ENCODE results near the gene GATB. TPM values are rescaled to one million over a fixed set of nuclear protein-coding genes. Genes with fewer than 3 reads are reported as not detected.

The GATB gene
- total and polyA plus RNA-seq, 5 donors from 2014 or later, result 7.9 to 13.3 (median 11.7) TPM

DNA sequence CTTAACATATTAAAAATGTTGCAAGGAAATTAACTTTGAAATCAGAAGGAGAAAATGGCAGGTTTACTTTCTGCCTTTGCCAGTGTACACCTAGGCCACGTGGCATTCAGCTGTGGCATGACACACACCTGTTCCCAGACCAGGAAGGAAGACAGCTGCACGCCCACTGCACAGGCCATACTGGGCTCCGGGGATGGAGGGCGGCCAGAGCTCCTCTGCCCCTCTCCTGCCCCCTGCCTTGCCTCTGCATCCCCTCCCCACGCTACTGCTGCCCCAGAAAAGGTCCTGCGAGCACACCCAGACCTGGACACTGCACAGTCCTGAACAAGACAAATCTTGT is 68.4 kb downstream of the GATB start:
- Mint-ChIP-seq H3K9me3 (peaks cover 0 to 2% (median 0%) of the 10 kb centered on the region in 7 donors), H3K36me3 (peaks cover 20% of the 10 kb centered on the region)

DNA sequence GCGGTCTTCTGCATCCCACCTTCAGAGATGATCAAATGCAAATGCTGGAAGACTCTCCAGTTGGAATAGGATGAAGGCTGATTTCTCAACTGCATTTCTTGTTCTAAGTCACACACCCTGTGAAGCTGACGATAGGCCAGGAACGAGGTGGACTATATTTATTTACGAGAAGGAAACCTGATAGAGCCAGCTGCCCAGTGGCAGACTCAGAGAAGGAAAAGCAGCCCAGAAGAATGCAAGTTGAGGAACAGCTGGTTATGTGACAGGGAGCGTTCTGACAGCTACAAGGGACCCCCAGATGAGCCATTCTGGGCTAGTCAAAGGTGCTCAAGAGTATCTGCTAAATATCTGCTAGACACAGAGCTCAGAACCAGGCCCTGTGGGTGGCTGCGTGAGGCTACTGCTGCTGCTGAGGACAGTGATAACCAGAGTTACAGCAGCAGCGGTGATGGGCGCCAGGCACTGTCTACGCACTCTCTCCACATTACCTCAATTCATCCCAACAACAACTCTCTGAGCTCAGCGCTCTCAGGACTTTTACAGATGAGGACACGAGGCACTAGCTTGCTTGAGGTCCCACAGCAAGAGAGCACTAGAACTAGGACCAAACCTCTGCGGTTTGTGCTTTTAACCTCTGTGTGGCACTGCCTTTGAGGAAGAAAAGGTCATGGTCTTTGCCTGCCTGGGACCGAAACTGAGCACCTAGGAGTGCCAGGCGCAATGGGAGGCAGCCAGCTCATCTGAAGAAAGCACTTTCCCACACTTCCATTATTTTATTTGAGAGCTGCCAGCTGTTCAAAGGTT is 69.0 kb downstream of the GATB start:
- no peaks in the 10 kb centered on the region for H3K27me3 ChIP-seq (ENCODE audit: control insufficient read depth, insufficient read depth, low read length)
- no peak overlapping the region for H3K4me3 Mint-ChIP-seq
- H3K36me3 ChIP-seq (ENCODE audit: control insufficient read depth, insufficient read depth, low read length), result peaks cover 4% of the 10 kb centered on the region
- ATAC-seq (ENCODE audit: low read depth in 2 of 2), result no peak
- DNase-seq, result no peak
- H3K36me3 Mint-ChIP-seq, result peaks cover 16% of the 10 kb centered on the region
- no peaks in the 10 kb centered on the region for H3K9me3 ChIP-seq (ENCODE audit: control insufficient read depth in 2 of 2, low read length in 2 of 2)
- H3K4me3 ChIP-seq (ENCODE audit: low read depth, low read length), result no peak overlapping the region
- H3K27ac Mint-ChIP-seq, result no peak overlapping the region
- H3K4me1 Mint-ChIP-seq, result no peaks in the 10 kb centered on the region
- H3K9me3 Mint-ChIP-seq, result peaks cover 0 to 2% (median 0%) of the 10 kb centered on the region in 7 donors
- H3K27ac ChIP-seq (ENCODE audit: insufficient read depth, low read length, poor library complexity, severe bottlenecking), result no peak overlapping the region
- no peaks in the 10 kb centered on the region for H3K27me3 Mint-ChIP-seq
- H3K4me1 ChIP-seq (ENCODE audit: control insufficient read depth, insufficient read depth, low read length, poor library complexity, severe bottlenecking), result no peaks in the 10 kb centered on the region

More for the DNA sequence above, 68.4 kb downstream of the GATB start:
- Histone ChIP-seq H3K9me3 (ENCODE audit: control insufficient read depth in 2 of 2, low read length in 2 of 2) (no peaks in the 10 kb centered on the region), H3K27me3 (ENCODE audit: control insufficient read depth, insufficient read depth, low read length) (no peaks in the 10 kb centered on the region), H3K4me3 (ENCODE audit: low read depth, low read length) (no peak overlapping the region), H3K36me3 (ENCODE audit: control insufficient read depth, insufficient read depth, low read length) (peaks cover 4% of the 10 kb centered on the region), H3K4me1 (ENCODE audit: control insufficient read depth, insufficient read depth, low read length, poor library complexity, severe bottlenecking) (no peaks in the 10 kb centered on the region), H3K27ac (ENCODE audit: insufficient read depth, low read length, poor library complexity, severe bottlenecking) (no peak overlapping the region)
- no peaks in the 10 kb centered on the region for H3K4me1 Mint-ChIP-seq
- no peak for DNase-seq
- H3K27ac Mint-ChIP-seq, result no peak overlapping the region
- no peak overlapping the region for H3K4me3 Mint-ChIP-seq
- H3K27me3 Mint-ChIP-seq, result no peaks in the 10 kb centered on the region
- ATAC-seq (ENCODE audit: low read depth in 2 of 2), result no peak

DNA sequence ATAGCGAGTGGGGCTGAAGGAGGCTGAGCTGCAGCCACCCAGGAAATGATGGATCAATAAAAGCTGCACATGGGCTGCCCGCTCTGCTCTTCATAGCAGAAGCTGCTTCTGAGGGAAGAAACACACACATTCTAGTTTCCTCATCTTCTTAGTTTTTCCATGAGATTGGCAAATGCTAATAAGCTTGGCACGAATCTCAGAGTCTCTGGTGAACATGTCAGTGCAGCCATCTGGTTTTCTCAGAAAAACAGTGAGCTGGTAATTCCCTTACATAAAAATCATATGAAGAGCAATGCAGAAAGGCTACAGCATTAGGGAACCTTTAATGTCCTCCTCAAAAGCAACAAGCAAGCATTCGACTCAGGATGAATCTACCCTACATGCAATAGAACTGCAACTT is 69.9 kb downstream of the GATB start:
- Mint-ChIP-seq H3K4me3 (no peak overlapping the region), H3K27me3 (no peaks in the 10 kb centered on the region), H3K36me3 (peaks cover 11% of the 10 kb centered on the region), H3K27ac (no peak overlapping the region), H3K9me3 (no peaks in the 10 kb centered on the region), H3K4me1 (no peaks in the 10 kb centered on the region)
- no peak overlapping the region for H3K4me3 ChIP-seq (ENCODE audit: low read depth, low read length)
- DNase-seq (no peak), ATAC-seq (ENCODE audit: low read depth in 2 of 2) (no peak)
- no peaks in the 10 kb centered on the region for H3K9me3 ChIP-seq (ENCODE audit: control insufficient read depth in 2 of 2, low read length in 2 of 2)
- peaks cover 4% of the 10 kb centered on the region for H3K36me3 ChIP-seq (ENCODE audit: control insufficient read depth, insufficient read depth, low read length)
- H3K27me3 ChIP-seq (ENCODE audit: control insufficient read depth, insufficient read depth, low read length), result no peaks in the 10 kb centered on the region
- no peaks in the 10 kb centered on the region for H3K4me1 ChIP-seq (ENCODE audit: control insufficient read depth, insufficient read depth, low read length, poor library complexity, severe bottlenecking)
- H3K27ac ChIP-seq (ENCODE audit: insufficient read depth, low read length, poor library complexity, severe bottlenecking), result no peak overlapping the region

DNA sequence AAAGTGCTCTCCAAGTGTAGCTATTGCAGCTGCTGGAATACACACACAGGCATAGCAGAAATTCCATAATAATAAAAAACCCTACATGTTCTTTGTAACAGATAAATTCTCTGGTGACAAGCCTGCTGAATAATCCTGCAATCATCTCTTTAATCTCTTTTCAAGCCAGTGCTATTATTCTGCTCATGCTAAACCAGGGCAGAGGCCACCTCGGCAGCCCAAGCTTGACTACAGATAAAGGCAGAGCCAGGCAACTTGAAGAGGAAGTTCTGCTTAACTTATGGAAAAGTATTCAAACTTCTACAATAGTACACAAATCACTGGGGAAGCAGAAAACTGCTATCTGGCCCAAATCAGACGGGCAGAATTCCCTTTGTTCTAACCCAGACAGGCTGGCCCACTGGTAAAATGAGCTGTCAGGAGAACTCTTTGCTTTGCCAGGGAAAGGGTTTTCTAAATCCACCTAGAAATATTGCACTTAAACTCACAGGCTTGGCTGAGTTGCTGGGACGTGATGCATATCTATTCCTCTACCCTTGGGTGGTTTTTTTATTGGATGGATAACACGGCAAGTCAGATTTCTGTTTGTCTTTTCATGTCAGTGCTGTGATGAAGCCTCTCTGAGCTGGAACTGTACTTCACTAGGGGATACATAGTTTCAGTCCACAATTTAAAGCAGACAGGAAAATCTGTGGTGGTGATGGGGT is 70.5 kb downstream of the GATB start:
- H3K9me3 Mint-ChIP-seq, result no peaks in the 10 kb centered on the region
- ATAC-seq (ENCODE audit: low read depth in 2 of 2), result no peak
- no peaks in the 10 kb centered on the region for H3K4me1 Mint-ChIP-seq

DNA sequence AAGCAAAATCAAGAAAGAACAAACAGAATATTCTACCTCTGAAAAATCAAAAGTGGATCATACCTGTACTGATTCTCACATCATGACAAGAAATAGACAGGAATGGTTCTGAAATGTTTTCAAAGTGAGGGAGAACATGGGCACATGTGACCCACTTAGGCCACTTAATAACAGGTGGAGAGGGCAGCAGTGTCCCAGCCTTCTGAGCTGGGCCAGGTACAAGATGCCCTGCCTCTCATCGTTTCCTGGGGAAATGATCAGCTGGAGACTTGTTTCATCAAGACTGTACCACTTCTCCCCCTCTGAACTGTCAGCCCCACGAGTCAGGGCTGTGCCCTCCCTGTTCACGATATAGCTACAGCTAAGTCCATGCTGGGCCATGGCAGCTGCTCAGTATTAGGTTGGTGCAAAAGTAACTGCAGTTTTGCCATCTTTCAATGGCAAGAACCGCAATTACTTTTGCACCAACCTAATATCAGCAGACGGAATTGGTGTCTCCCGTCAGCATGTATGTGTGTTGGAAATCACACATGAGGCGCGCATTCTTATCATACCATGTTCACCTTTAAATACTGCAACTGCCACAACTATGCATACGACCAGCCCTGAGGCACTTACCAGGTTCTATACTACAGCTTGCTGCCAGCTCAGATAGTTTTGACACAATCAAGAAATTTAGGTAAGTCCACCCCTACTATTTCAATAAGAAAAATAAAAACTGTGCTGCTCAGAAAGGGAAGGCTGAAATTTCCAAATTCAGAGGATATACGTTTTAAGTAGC is 71.4 kb downstream of the GATB start:
- H3K27ac ChIP-seq (ENCODE audit: insufficient read depth, low read length, poor library complexity, severe bottlenecking), result no peak overlapping the region
- H3K9me3 ChIP-seq (ENCODE audit: control insufficient read depth in 2 of 2, low read length in 2 of 2), result no peaks in the 10 kb centered on the region
- H3K4me1 ChIP-seq (ENCODE audit: control insufficient read depth, insufficient read depth, low read length, poor library complexity, severe bottlenecking), result no peaks in the 10 kb centered on the region
- H3K36me3 ChIP-seq (ENCODE audit: control insufficient read depth, insufficient read depth, low read length), result peaks cover 4% of the 10 kb centered on the region
- H3K27me3 ChIP-seq (ENCODE audit: control insufficient read depth, insufficient read depth, low read length), result no peaks in the 10 kb centered on the region
- no peaks in the 10 kb centered on the region for H3K27me3 Mint-ChIP-seq
- no peak overlapping the region for H3K4me3 Mint-ChIP-seq
- DNase-seq (no peak), ATAC-seq (ENCODE audit: low read depth in 2 of 2) (no peak)
- no peak overlapping the region for H3K27ac Mint-ChIP-seq
- H3K4me3 ChIP-seq (ENCODE audit: low read depth, low read length), result no peak overlapping the region
- peaks cover 17% of the 10 kb centered on the region for H3K36me3 Mint-ChIP-seq
- no peaks in the 10 kb centered on the region for H3K4me1 Mint-ChIP-seq
- H3K9me3 Mint-ChIP-seq, result no peaks in the 10 kb centered on the region

More for the DNA sequence above, 70.5 kb downstream of the GATB start:
- Mint-ChIP-seq H3K27ac (no peak overlapping the region), H3K4me3 (no peak overlapping the region), H3K27me3 (no peaks in the 10 kb centered on the region), H3K36me3 (peaks cover 14% of the 10 kb centered on the region)
- Histone ChIP-seq H3K27me3 (ENCODE audit: control insufficient read depth, insufficient read depth, low read length) (no peaks in the 10 kb centered on the region), H3K4me1 (ENCODE audit: control insufficient read depth, insufficient read depth, low read length, poor library complexity, severe bottlenecking) (no peaks in the 10 kb centered on the region), H3K36me3 (ENCODE audit: control insufficient read depth, insufficient read depth, low read length) (peaks cover 4% of the 10 kb centered on the region), H3K27ac (ENCODE audit: insufficient read depth, low read length, poor library complexity, severe bottlenecking) (no peak overlapping the region), H3K4me3 (ENCODE audit: low read depth, low read length) (no peak overlapping the region), H3K9me3 (ENCODE audit: control insufficient read depth in 2 of 2, low read length in 2 of 2) (no peaks in the 10 kb centered on the region)
- DNase-seq, result no peak

DNA sequence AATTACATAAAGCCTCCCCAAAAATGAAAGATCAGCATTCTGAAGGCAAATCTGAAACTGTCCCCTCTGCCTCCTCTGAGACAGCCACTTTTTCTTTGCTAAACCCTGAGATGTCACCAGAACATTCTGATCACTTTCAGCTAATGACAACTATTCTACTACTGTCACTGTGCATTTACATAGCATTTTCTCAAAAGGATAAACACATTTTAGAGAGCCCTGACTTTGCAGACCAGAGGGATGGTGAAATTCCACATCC is 72.1 kb downstream of the GATB start:
- H3K4me3 Mint-ChIP-seq, result no peak overlapping the region
- H3K27ac Mint-ChIP-seq, result no peak overlapping the region
- no peak for DNase-seq
- no peaks in the 10 kb centered on the region for H3K27me3 Mint-ChIP-seq
- Histone ChIP-seq H3K4me3 (ENCODE audit: low read depth, low read length) (no peak overlapping the region), H3K9me3 (ENCODE audit: control insufficient read depth in 2 of 2, low read length in 2 of 2) (no peaks in the 10 kb centered on the region), H3K27me3 (ENCODE audit: control insufficient read depth, insufficient read depth, low read length) (no peaks in the 10 kb centered on the region), H3K4me1 (ENCODE audit: control insufficient read depth, insufficient read depth, low read length, poor library complexity, severe bottlenecking) (no peaks in the 10 kb centered on the region), H3K27ac (ENCODE audit: insufficient read depth, low read length, poor library complexity, severe bottlenecking) (no peak overlapping the region), H3K36me3 (ENCODE audit: control insufficient read depth, insufficient read depth, low read length) (peaks cover 4% of the 10 kb centered on the region)
- no peaks in the 10 kb centered on the region for H3K9me3 Mint-ChIP-seq
- no peaks in the 10 kb centered on the region for H3K4me1 Mint-ChIP-seq
- no peak for ATAC-seq (ENCODE audit: low read depth in 2 of 2)
- H3K36me3 Mint-ChIP-seq, result peaks cover 22% of the 10 kb centered on the region

DNA sequence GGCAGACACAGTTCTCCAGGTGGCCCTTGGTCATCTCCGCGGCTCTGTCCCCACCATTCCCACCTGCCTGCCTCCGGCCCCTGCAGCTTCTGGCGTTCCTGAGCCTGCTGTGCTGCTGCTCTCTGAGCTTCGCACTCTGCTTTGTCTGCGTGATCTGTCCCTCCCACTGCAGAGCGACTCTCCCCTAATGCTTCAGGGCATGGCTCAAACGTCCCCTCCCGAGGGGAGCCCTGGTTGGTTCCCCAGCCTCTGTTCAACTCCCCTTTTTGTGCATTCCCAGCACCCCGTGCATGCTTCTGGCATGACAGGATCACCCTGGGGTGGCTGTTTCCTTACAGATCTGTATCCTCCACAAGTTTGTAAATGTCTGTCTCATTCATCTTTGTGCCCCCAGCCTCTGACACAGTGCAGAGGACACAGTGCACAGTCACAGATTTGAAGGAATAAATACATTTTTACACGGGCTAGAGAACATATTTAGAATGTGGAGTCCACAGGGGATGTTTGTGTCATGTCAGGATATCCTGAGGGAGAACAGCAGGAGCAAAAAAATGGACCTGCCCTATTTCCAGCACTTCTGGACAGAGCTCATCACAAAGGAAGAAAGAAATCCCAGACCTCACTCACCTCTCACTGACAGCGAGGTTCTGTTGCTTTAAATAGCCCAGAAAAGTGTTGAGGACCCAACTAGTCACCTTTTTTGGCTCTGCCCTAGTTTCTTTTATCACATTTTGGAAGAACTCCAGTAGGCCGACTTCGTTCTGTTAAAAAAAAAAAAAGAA is 72.6 kb downstream of the GATB start:
- Mint-ChIP-seq H3K27me3 (no peaks in the 10 kb centered on the region), H3K9me3 (no peaks in the 10 kb centered on the region), H3K36me3 (peaks cover 28% of the 10 kb centered on the region), H3K4me3 (no peak overlapping the region), H3K27ac (peak overlapping the region in 1 of 3 donors; percentile 60), H3K4me1 (no peaks in the 10 kb centered on the region)
- H3K27ac ChIP-seq (ENCODE audit: insufficient read depth, low read length, poor library complexity, severe bottlenecking), result no peak overlapping the region
- H3K36me3 ChIP-seq (ENCODE audit: control insufficient read depth, insufficient read depth, low read length), result peaks cover 4% of the 10 kb centered on the region
- H3K27me3 ChIP-seq (ENCODE audit: control insufficient read depth, insufficient read depth, low read length), result no peaks in the 10 kb centered on the region
- no peak for ATAC-seq (ENCODE audit: low read depth in 2 of 2)
- H3K4me3 ChIP-seq (ENCODE audit: low read depth, low read length), result no peak overlapping the region
- no peaks in the 10 kb centered on the region for H3K9me3 ChIP-seq (ENCODE audit: control insufficient read depth in 2 of 2, low read length in 2 of 2)
- DNase-seq, result no peak
- H3K4me1 ChIP-seq (ENCODE audit: control insufficient read depth, insufficient read depth, low read length, poor library complexity, severe bottlenecking), result no peaks in the 10 kb centered on the region

All from CD4-positive, CD25-positive, alpha-beta regulatory T cell (primary cell).